CD4-positive, alpha-beta T cell (primary cell): Measurements from ENCODE around the gene VWA8. TPM values are rescaled to one million over a fixed set of nuclear protein-coding genes. Genes with fewer than 3 reads are reported as not detected.
A peak's percentile ranks its signal among the peaks of the same experiment; 100 is the strongest.

ENCODE experiments used
- ATAC-seq: fragments of 200-7000 bp; cut with Tn5 transposase; one replicate; pipeline ENCODE4 v1.10.0; 2022; ENCODE audit warnings: mild to moderate bottlenecking; ENCODE audit not compliant: poor library complexity
- CTCF ChIA-PET: fragments of 350-600 bp; sonication (Branson Sonifier 250); formaldehyde crosslinking; loops from one replicate; lab custom pipeline; 2021; ENCODE audit warnings: antibody characterized with exemption, inconsistent platforms; lab: Charles Lee
- POLR2A ChIA-PET: fragments of 350-600 bp; sonication (Branson Sonifier 250); formaldehyde crosslinking; loops from one replicate; lab custom pipeline; 2021; ENCODE audit warnings: antibody characterized with exemption, inconsistent platforms; lab: Charles Lee
- DNase-seq, 14 experiments: peaks; one replicate each; pipeline ENCODE4 v3.0.0-alpha.2; 2013 to 2020; ENCODE audit warnings: mixed read lengths in 2 of 14
- H3K27ac ChIP-seq, 2 donors: one replicate each; pipeline versions ENCODE4 v1.5.1 to v1.7.0; 2013; ENCODE audit warnings: low read length in 2 of 2, low read depth in 1 of 2, mild to moderate bottlenecking in 1 of 2
- H3K27me3 ChIP-seq, 2 experiments: 1 replicate in 1 of 2; 2 replicates in 1 of 2; pipeline versions ENCODE4 v1.6.1 to v1.7.0; 2013; ENCODE audit warnings: low read length in 2 of 2, control low read depth in 1 of 2, mild to moderate bottlenecking in 1 of 2, moderate library complexity in 1 of 2; ENCODE audit not compliant: insufficient read depth in 2 of 2, control insufficient read depth in 1 of 2
- H3K36me3 ChIP-seq: one replicate; pipeline ENCODE4 v1.6.1; 2013; ENCODE audit warnings: low read length, control low read depth; ENCODE audit not compliant: insufficient read depth
- H3K4me1 ChIP-seq: one replicate; pipeline ENCODE4 v1.6.1; 2013; ENCODE audit warnings: low read length, control low read depth; ENCODE audit not compliant: insufficient read depth
- H3K4me3 ChIP-seq: one replicate; pipeline ENCODE4 v1.5.1; 2013; ENCODE audit warnings: mild to moderate bottlenecking, low read length, moderate library complexity
- H3K9me3 ChIP-seq, 2 experiments: 1 replicate in 1 of 2; 2 replicates in 1 of 2; pipeline versions ENCODE4 v1.6.1 to v1.7.0; 2013; ENCODE audit warnings: low read length in 2 of 2, mild to moderate bottlenecking in 2 of 2, control low read depth in 1 of 2, moderate library complexity in 1 of 2; ENCODE audit not compliant: control insufficient read depth in 1 of 2, insufficient read depth in 1 of 2
- H3K27ac Mint-ChIP-seq: one replicate; pipeline ENCODE4 v1.8.0; 2020; ENCODE audit warnings: mixed read lengths
- H3K27me3 Mint-ChIP-seq: one replicate; pipeline ENCODE4 v1.8.0; 2021; ENCODE audit warnings: mixed read lengths
- H3K36me3 Mint-ChIP-seq: one replicate; pipeline ENCODE4 v1.8.0; 2021; ENCODE audit warnings: low read depth, mixed read lengths
- H3K4me1 Mint-ChIP-seq: one replicate; pipeline ENCODE4 v1.8.0; 2021; ENCODE audit warnings: low read depth, mixed read lengths
- H3K4me3 Mint-ChIP-seq: one replicate; pipeline ENCODE4 v1.8.0; 2020; ENCODE audit warnings: mild to moderate bottlenecking, mixed read lengths
- H3K9me3 Mint-ChIP-seq: one replicate; pipeline ENCODE4 v1.8.0; 2020; ENCODE audit warnings: mixed read lengths
- intact Hi-C, 2 experiments: fragments of 100-400 bp; cut with DNase I in 1 of 2; cut with micrococcal nuclease in 1 of 2; formaldehyde crosslinking; loops; one replicate each; pipeline versions ENCODE4 v1.15.1 to v1.9.0; 2023 to 2025; cut with DNase I, micrococcal nuclease
- total RNA-seq, 174 experiments: library from RNA in 2 of 174; stranded (reverse) in 2 of 174; gene quantifications; one replicate each; pipeline ENCODE4 v1.2.3 and lab custom pipeline; 2021 to 2026
- TF ChIP-seq, protein P1 (sequence below): fragments of 200-600 bp; IDR thresholded peaks from one replicate; pipeline ENCODE4 v1.8.0; 2022; ENCODE audit warnings: antibody characterized with exemption, mild to moderate bottlenecking

VWA8 gene
- total RNA-seq, 2 experiments from 2014 or later, result 18.7 to 19.0 TPM

DNA sequence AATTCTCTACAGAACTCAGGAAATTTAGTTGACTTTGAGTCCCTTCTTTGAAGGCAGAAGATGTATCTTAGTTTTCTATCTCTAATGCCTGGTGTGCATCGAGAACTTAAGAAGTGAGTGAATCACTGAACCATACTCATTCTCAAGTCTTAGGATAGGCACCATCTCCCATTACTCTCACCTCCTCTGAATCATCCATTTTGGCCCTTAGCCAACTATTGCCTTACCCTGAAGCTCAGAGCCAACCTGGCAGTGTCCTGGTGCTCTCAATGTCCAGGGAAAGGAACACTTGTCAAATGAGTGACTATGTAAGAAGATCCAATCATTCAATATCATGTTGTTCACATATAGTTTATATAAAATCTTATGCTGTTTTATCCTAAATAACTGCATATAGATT is 357.0 kb downstream of the VWA8 start:
- H3K27ac ChIP-seq, result no peak overlapping the region
- ATAC-seq (no peak), DNase-seq (peak in 3 of 14 experiments; percentile 11 to 21 (median 21))
- H3K36me3 Mint-ChIP-seq, result peaks cover 73% of the 10 kb centered on the region
- H3K9me3 ChIP-seq, result no peaks in the 10 kb centered on the region
- peaks cover 22% of the 10 kb centered on the region for H3K36me3 ChIP-seq
- CTCF ChIA-PET, result no interaction called here
- H3K9me3 Mint-ChIP-seq, result no peaks in the 10 kb centered on the region
- no peaks in the 10 kb centered on the region for H3K27me3 Mint-ChIP-seq
- no peaks in the 10 kb centered on the region for H3K4me1 ChIP-seq
- H3K4me3 ChIP-seq, result no peak overlapping the region
- H3K27me3 ChIP-seq, result no peaks in the 10 kb centered on the region
- intact Hi-C loops, result no loop called here
- H3K4me1 Mint-ChIP-seq, result peaks cover 5% of the 10 kb centered on the region
- TF ChIP-seq, protein P1, sequence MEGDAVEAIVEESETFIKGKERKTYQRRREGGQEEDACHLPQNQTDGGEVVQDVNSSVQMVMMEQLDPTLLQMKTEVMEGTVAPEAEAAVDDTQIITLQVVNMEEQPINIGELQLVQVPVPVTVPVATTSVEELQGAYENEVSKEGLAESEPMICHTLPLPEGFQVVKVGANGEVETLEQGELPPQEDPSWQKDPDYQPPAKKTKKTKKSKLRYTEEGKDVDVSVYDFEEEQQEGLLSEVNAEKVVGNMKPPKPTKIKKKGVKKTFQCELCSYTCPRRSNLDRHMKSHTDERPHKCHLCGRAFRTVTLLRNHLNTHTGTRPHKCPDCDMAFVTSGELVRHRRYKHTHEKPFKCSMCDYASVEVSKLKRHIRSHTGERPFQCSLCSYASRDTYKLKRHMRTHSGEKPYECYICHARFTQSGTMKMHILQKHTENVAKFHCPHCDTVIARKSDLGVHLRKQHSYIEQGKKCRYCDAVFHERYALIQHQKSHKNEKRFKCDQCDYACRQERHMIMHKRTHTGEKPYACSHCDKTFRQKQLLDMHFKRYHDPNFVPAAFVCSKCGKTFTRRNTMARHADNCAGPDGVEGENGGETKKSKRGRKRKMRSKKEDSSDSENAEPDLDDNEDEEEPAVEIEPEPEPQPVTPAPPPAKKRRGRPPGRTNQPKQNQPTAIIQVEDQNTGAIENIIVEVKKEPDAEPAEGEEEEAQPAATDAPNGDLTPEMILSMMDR, result no peak
- no peak overlapping the region for H3K4me3 Mint-ChIP-seq
- H3K27ac Mint-ChIP-seq, result no peak overlapping the region
- POLR2A ChIA-PET, result no interaction called here

DNA sequence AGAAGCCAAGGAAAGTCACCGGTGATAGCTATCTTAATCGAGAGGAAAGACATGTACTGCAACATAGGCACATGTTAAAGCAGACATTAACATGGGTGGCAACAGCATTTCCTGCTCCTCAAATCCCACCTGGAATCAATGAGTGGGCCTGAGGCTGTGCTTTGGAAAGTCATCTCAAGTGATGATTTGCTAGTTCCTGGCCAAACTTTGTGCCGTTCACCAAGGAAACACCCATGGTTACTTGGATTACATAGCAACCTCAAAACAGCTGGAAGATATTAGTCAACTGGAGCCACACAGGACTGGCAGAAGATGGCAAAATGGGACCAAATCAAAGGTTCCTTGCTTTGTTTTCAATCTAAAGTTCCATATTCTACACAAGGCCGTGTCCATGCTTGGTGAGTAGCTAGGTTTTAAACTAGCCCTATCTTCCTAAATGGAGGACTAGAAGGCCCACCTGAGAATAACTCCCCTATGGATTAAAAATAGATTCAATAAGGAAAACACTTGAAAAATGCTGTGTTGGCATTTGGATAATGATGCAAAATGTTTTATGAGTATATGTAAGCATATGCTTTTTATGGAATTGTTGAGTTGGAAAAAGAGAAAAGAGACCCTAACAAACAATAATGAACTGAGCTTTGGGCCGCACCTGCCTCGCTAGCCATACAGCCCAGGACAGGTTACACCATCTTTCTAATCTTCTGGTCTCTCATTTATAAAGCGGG is 359.0 kb downstream of the VWA8 start:
- H3K27ac ChIP-seq, result no peak overlapping the region
- ChIA-PET CTCF (interaction anchor here (0.6 kb wide), 1 partner anchor 1463 kb away, joined by 3 read pairs; no protein-coding TSS in a partner anchor), POLR2A (no interaction called here)
- no peaks in the 10 kb centered on the region for H3K27me3 Mint-ChIP-seq
- DNase-seq, result no peak
- TF ChIP-seq, protein P1, result no peak
- no peak overlapping the region for H3K4me3 ChIP-seq
- no peaks in the 10 kb centered on the region for H3K4me1 ChIP-seq
- no peaks in the 10 kb centered on the region for H3K9me3 Mint-ChIP-seq
- no peak overlapping the region for H3K27ac Mint-ChIP-seq
- peaks cover 18% of the 10 kb centered on the region for H3K36me3 ChIP-seq
- H3K9me3 ChIP-seq, result no peaks in the 10 kb centered on the region
- H3K4me1 Mint-ChIP-seq, result peaks cover 16% of the 10 kb centered on the region
- ATAC-seq, result no peak
- H3K4me3 Mint-ChIP-seq, result no peak overlapping the region
- H3K36me3 Mint-ChIP-seq, result peaks cover 58% of the 10 kb centered on the region
- intact Hi-C loops, result loop anchor here in 1 of 2 experiments (1.0 kb wide), 1 partner anchor 11 kb away; no protein-coding TSS in a partner anchor
- H3K27me3 ChIP-seq, result no peaks in the 10 kb centered on the region

DNA sequence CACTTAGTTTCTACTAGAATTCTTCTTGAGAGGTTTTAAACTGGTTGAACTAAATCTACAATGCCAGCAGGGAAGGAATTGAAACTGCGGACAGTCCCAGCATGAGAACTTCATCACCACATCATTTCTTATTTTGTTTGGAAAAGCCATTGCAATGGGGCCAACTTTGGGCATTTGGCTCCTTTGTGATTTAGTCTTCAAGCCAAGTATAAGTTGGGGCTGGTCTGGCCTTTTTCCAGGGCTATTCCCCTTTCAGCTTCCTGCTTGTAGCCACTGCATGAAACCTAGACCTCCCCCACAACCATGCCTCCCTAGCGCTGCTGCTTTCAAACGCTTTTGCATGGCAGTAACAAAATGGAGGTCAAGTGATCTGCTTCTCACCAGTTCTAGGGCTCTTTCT is 361.3 kb downstream of the VWA8 start:
- ChIA-PET CTCF (no interaction called here), POLR2A (no interaction called here)
- no peaks in the 10 kb centered on the region for H3K9me3 Mint-ChIP-seq
- no peaks in the 10 kb centered on the region for H3K9me3 ChIP-seq
- TF ChIP-seq, protein P1, result no peak
- no peaks in the 10 kb centered on the region for H3K4me1 ChIP-seq
- H3K4me3 Mint-ChIP-seq, result no peak overlapping the region
- no peaks in the 10 kb centered on the region for H3K27me3 ChIP-seq
- peaks cover 42% of the 10 kb centered on the region for H3K36me3 Mint-ChIP-seq
- intact Hi-C loops, result no loop called here
- no peak overlapping the region for H3K27ac ChIP-seq
- no peak overlapping the region for H3K27ac Mint-ChIP-seq
- DNase-seq (no peak), ATAC-seq (no peak)
- no peaks in the 10 kb centered on the region for H3K27me3 Mint-ChIP-seq
- peaks cover 26% of the 10 kb centered on the region for H3K4me1 Mint-ChIP-seq
- no peak overlapping the region for H3K4me3 ChIP-seq
- peaks cover 8% of the 10 kb centered on the region for H3K36me3 ChIP-seq
